Esophagus muscularis mucosa (tissue), 4 donors: ENCODE data around the gene NCKAP5. TPM values are rescaled to one million over a fixed set of nuclear protein-coding genes. Genes with fewer than 3 reads are reported as not detected.

Experiments used
- DNase-seq: peaks from one replicate; pipeline ENCODE4 v3.0.0-alpha.2; 2017; ENCODE audit errors: extremely low spot score
- H3K27ac ChIP-seq, 4 donors: fragments of 200-600 bp; sonication (generic); replicated peaks in 1 of 4; 1 replicate in 3 of 4; 2 replicates in 1 of 4; pipeline ENCODE4 v1.5.1; 2016 to 2019; ENCODE audit warnings: mild to moderate bottlenecking in 1 of 4
- H3K27me3 ChIP-seq, 4 donors: fragments of 200-600 bp; sonication (generic); one replicate each; pipeline versions ENCODE4 v1.5.1 to v1.6.0; 2016 to 2019
- H3K36me3 ChIP-seq, 4 donors: fragments of 200-600 bp; sonication (generic); one replicate each; pipeline ENCODE4 v1.5.1; 2016 to 2019
- H3K4me1 ChIP-seq, 4 donors: fragments of 200-600 bp; sonication (generic); one replicate each; pipeline ENCODE4 v1.5.1; 2016 to 2019
- H3K4me3 ChIP-seq, 4 donors: fragments of 200-600 bp; sonication (generic); 1 replicate in 2 of 4; 2 replicates in 2 of 4; pipeline ENCODE4 v1.5.1; 2016 to 2019; ENCODE audit warnings: mild to moderate bottlenecking in 4 of 4, moderate library complexity in 1 of 4
- H3K9me3 ChIP-seq, 4 donors: fragments of 200-600 bp; sonication (generic); 1 replicate in 3 of 4; 2 replicates in 1 of 4; pipeline ENCODE4 v1.5.1; 2016 to 2019
- EP300 ChIP-seq: sonication (generic); formaldehyde crosslinking; IDR thresholded peaks from one replicate; pipeline ENCODE4 v1.6.1; 2017; ENCODE audit warnings: antibody characterized with exemption
- POLR2A ChIP-seq: fragments of 450-650 bp; IDR thresholded peaks from one replicate; pipeline ENCODE4 v1.6.1; 2017; ENCODE audit warnings: antibody characterized with exemption, moderate library complexity, mild to moderate bottlenecking, low read depth
- POLR2AphosphoS5 ChIP-seq, 2 donors: sonication (generic); formaldehyde crosslinking; IDR thresholded peaks; one replicate each; pipeline ENCODE4 v1.6.1; 2017; ENCODE audit warnings: antibody characterized with exemption in 2 of 2
- WGBS: methylation state at CpG from one replicate; pipeline ENCODE4 v1.1.5; 2018; 5-methylcytosine and 5-hydroxymethylcytosine counted together
- intact Hi-C: fragments of 100-400 bp; cut with DNase I; formaldehyde crosslinking; loops from one replicate; pipeline ENCODE4 v1.15.1; 2023
- total RNA-seq, 4 donors: library from RNA; depleted of rRNA; stranded (reverse); fragments of >200 nt; gene quantifications; one replicate each; pipeline versions ENCODE4 v1.1.0 to v1.2.1, GENCODE V29; 2016
- TF ChIP-seq, protein P1 (sequence below), 3 experiments: fragments of 200-600 bp in 2 of 3; fragments of 450-650 bp in 1 of 3; sonication (generic) in 2 of 3; IDR thresholded peaks; one replicate each; pipeline ENCODE4 v1.5.1; 2017 to 2019; ENCODE audit warnings: antibody characterized with exemption in 3 of 3, mild to moderate bottlenecking in 2 of 3, moderate library complexity in 1 of 3

NCKAP5 gene
- total RNA-seq, 4 donors from 2014 or later, result 0.33 to 1.8 (median 1.0) TPM

DNA sequence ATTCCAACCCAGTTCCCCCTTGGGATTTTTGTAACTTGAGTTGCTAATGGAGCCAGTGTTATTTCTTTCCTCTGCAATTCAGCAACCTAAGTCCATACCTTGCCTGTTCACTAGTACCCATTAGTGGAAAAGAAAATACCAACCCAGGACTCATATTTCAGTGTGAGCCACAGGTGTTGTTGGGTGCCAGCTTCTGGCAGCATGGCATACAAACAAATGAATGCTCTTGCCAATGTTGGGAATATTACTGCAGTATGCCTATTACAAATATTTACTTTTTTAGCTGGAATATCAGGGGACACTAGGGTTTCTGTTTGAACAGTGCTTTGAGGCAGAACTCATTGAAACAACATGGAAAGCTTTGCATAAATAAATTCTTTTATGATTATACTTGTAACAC, 130.2 kb downstream of the NCKAP5 start:
- Histone ChIP-seq H3K9me3 (no peaks in the 10 kb centered on the region), H3K4me1 (peaks cover 0 to 5% (median 1%) of the 10 kb centered on the region in 4 donors), H3K27me3 (no peaks in the 10 kb centered on the region), H3K36me3 (no peaks in the 10 kb centered on the region), H3K4me3 (no peak overlapping the region), H3K27ac (no peak overlapping the region)
- TF ChIP-seq EP300 (no peak), POLR2A (no peak), POLR2AphosphoS5 (IDR thresholded peaks at IDR 0.05) (no peak)
- TF ChIP-seq, protein P1, sequence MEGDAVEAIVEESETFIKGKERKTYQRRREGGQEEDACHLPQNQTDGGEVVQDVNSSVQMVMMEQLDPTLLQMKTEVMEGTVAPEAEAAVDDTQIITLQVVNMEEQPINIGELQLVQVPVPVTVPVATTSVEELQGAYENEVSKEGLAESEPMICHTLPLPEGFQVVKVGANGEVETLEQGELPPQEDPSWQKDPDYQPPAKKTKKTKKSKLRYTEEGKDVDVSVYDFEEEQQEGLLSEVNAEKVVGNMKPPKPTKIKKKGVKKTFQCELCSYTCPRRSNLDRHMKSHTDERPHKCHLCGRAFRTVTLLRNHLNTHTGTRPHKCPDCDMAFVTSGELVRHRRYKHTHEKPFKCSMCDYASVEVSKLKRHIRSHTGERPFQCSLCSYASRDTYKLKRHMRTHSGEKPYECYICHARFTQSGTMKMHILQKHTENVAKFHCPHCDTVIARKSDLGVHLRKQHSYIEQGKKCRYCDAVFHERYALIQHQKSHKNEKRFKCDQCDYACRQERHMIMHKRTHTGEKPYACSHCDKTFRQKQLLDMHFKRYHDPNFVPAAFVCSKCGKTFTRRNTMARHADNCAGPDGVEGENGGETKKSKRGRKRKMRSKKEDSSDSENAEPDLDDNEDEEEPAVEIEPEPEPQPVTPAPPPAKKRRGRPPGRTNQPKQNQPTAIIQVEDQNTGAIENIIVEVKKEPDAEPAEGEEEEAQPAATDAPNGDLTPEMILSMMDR (IDR thresholded peaks at IDR 0.05), result no peak
- intact Hi-C loops, result no loop called here
- DNase-seq, result no peak

DNA sequence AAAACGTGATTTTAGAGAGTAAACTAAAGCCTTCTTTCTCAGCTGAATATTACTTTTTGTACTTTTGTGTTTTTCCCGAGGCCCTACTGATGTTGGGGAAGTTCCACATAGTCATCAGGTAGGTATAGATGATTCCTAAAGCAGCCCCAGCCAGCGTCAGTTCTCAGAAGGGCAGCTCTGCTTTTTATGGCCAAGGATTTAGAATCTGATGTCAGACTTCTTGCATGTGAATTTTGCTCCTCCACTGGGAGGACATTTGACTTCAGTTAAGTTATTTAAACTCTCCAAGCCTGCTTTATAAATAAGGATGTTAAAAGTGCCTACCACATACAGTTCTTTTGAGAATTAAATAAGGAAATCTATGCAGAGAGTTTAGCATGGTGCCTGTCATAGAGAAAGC, 130.8 kb downstream of the NCKAP5 start:
- peaks cover 0 to 5% (median 1%) of the 10 kb centered on the region in 4 donors for H3K4me1 ChIP-seq
- TF ChIP-seq, protein P1 (IDR thresholded peaks at IDR 0.05), result no peak
- no peak for TF ChIP-seq POLR2A
- no peak for TF ChIP-seq POLR2AphosphoS5 (IDR thresholded peaks at IDR 0.05)
- TF ChIP-seq EP300, result no peak
- H3K27me3 ChIP-seq, result no peaks in the 10 kb centered on the region
- H3K9me3 ChIP-seq, result no peaks in the 10 kb centered on the region
- WGBS, result 62% methylated on average over 3 of the region's 3 CpGs
- DNase-seq, result no peak
- no peak overlapping the region for H3K27ac ChIP-seq
- intact Hi-C loops, result no loop called here
- no peak overlapping the region for H3K4me3 ChIP-seq
- H3K36me3 ChIP-seq, result no peaks in the 10 kb centered on the region

DNA sequence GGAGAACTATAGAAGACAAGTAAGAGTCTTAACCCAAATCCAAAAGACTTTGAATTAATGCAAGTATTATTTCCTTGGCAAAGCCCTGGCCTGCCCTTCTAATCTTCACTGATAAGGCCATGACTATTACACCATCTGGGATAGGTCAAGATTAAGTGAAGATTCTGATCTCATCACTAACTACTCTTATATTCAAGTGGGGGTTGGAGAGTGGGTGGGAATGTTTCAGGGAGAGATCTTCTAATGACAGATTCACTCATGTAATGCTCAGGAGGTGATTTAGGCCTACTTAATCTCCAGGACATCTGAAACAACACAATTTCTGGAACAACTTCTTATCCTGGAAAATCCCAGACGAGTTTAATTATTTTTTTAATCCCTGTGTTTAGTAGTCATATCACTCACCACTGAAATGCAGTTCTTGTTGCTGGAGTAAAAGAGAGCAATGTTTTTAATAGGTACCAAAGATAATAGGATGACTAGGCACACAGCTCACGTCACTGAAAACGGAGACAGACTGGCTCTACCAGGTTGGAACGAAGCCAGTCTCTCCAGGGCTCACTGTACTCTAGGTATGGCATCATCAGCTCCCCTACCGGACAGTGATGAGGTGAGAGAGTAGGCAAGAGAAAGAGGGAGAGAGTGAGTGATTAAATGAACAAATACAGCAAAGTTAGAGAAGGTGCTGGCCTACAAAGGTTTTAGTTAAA, 133.1 kb downstream of the NCKAP5 start:
- H3K27ac ChIP-seq, result no peak overlapping the region
- 50% methylated on average over 5 of the region's 5 CpGs for WGBS
- DNase-seq, result no peak
- no peaks in the 10 kb centered on the region for H3K27me3 ChIP-seq
- intact Hi-C loops, result no loop called here
- TF ChIP-seq, protein P1 (IDR thresholded peaks at IDR 0.05), result no peak
- TF ChIP-seq EP300 (no peak), POLR2AphosphoS5 (IDR thresholded peaks at IDR 0.05) (no peak), POLR2A (no peak)
- peaks cover 0 to 5% (median 1%) of the 10 kb centered on the region in 4 donors for H3K4me1 ChIP-seq
- H3K9me3 ChIP-seq, result no peaks in the 10 kb centered on the region
- H3K4me3 ChIP-seq, result no peak overlapping the region
- no peaks in the 10 kb centered on the region for H3K36me3 ChIP-seq

DNA sequence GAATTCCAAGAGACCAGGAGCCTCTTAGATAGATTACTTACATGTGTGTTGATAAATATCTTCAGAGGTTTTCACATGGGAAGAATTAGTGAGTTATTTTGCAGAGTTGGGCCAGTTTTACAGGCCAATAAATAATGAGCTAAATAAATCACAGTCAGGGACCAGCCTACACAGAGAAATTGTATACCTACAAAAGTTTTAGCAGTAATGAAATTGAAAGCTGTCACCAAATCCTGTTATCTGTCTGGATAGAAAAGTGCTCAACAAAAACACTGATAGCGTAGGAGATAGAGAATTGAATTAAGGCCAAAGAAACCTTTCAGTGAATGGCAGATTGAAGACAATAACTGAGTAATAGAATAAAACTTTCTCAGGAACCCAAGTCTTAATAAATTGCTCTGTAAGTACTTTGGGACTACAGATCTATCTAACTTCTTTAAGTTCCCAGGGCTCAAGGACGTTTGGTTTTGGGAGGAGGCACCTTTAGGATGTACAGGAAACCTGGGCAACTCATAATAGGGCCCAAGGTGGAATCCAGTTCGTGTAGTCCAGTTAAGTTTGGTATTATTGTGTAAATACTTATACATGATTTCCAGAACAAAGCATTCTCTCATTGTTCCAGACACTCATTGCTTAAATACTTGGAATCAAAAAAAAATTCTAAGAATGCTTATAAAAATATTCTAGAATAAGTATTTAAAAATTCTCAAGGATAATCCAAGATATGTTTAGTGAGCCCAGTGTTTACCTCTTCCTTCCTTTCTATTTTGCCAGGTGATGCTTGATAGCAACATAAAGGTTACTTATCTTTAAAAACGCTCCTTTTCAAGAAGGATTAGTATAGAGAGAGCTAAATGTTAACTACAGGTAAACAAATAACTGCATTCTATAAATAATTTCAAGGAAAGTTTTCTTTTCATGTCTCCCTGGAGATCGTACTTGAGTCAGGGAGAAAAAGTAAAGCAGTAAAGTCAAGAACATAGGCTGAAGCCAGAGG, 134.5 kb downstream of the NCKAP5 start:
- H3K9me3 ChIP-seq, result no peaks in the 10 kb centered on the region
- DNase-seq, result no peak
- no peaks in the 10 kb centered on the region for H3K27me3 ChIP-seq
- WGBS, result 58% methylated on average over 5 of the region's 5 CpGs
- TF ChIP-seq EP300 (no peak), POLR2AphosphoS5 (IDR thresholded peaks at IDR 0.05) (no peak)
- no peaks in the 10 kb centered on the region for H3K36me3 ChIP-seq
- intact Hi-C loops, result no loop called here
- H3K4me3 ChIP-seq, result no peak overlapping the region
- H3K4me1 ChIP-seq, result peaks cover 0 to 5% (median 1%) of the 10 kb centered on the region in 4 donors
- H3K27ac ChIP-seq, result no peak overlapping the region

DNA sequence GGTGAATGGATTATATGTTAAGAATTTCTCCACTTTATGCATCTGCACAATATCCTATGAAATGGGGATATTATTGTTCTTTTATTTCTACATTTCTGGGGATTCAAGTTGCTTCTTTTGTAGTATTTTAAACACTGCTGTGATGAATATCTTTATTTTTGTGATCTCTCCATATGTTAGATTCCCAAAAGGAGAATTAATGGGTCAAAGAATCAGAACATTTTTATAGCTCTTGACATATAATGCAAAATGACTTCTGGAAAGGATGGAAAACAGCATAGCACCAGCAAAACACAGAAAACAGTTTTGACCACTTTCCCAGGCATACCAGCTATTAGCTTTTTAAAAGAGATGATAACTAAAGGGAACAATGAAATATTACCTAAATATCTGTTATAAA, 135.5 kb downstream of the NCKAP5 start:
- H3K36me3 ChIP-seq, result no peaks in the 10 kb centered on the region
- intact Hi-C loops, result no loop called here
- H3K9me3 ChIP-seq, result no peaks in the 10 kb centered on the region
- H3K27me3 ChIP-seq, result no peaks in the 10 kb centered on the region
- no peak for DNase-seq
- TF ChIP-seq POLR2AphosphoS5 (IDR thresholded peaks at IDR 0.05) (no peak), POLR2A (no peak), EP300 (no peak)
- TF ChIP-seq, protein P1 (IDR thresholded peaks at IDR 0.05), result no peak
- H3K4me1 ChIP-seq, result peaks cover 0 to 5% (median 1%) of the 10 kb centered on the region in 4 donors
- no peak overlapping the region for H3K27ac ChIP-seq
- no peak overlapping the region for H3K4me3 ChIP-seq
